HepG2 (cell line): ENCODE data around the gene RAD51C. TPM values are rescaled to one million over a fixed set of nuclear protein-coding genes. Genes with fewer than 3 reads are reported as not detected.

Experiments
- ATAC-seq: fragments of 200-7000 bp; cut with Tn5 transposase; 3 replicates; pipeline ENCODE4 v1.9.1; 2020; ENCODE audit warnings: mild to moderate bottlenecking, moderate library complexity
- BruUV-seq: library from RNA; stranded (reverse); fragments of 400-500 nt; replicated peaks from 2 replicates; lab custom pipeline; 2021; lab: Mats Ljungman, UMichigan
- CTCF ChIA-PET: fragments of 300-600 bp; formaldehyde crosslinking; extraction: SDS; loops from one replicate; lab custom pipeline; 2021; ENCODE audit warnings: low total read pairs, inconsistent platforms, low intra/inter-chr PET ratio; lab: Yijun Ruan, JAX
- POLR2A ChIA-PET: fragments of 350-600 bp; sonication (Branson Sonifier 250); formaldehyde crosslinking; loops from one replicate; lab custom pipeline; 2020; ENCODE audit warnings: antibody characterized with exemption, inconsistent platforms; lab: Yijun Ruan, JAX
- DNase-seq: peaks from one replicate; pipeline ENCODE4 v3.0.0-alpha.2; 2015; ENCODE audit warnings: low spot score
- FAIRE-seq: peaks from 3 replicates; lab custom pipeline; 2011; peaks lifted over from hg19 to GRCh38; lab: Jason Lieb, UNC
- H2AFZ ChIP-seq: one replicate; pipeline ENCODE4 v1.6.1; 2011; ENCODE audit warnings: low read length, inconsistent platforms
- H3K27ac ChIP-seq: fragments of 300-600 bp; 3 replicates; pipeline ENCODE4 v1.8.0; 2011; ENCODE audit warnings: mixed run types, mild to moderate bottlenecking, mixed read lengths, low read length, inconsistent platforms; ENCODE audit not compliant: insufficient read depth; ENCODE audit errors: extremely low read length
- H3K27me3 ChIP-seq, 2 experiments: fragments of 200-600 bp in 1 of 2; 2 replicates in 1 of 2; 3 replicates in 1 of 2; pipeline versions ENCODE4 v1.6.0 to v1.8.0; 2011; ENCODE audit warnings: low read length in 2 of 2, mild to moderate bottlenecking in 2 of 2, moderate library complexity in 2 of 2, inconsistent platforms in 1 of 2; ENCODE audit not compliant: insufficient read depth in 2 of 2, control insufficient read depth in 1 of 2
- H3K36me3 ChIP-seq, 2 experiments: fragments of 200-600 bp in 1 of 2; replicated peaks in 1 of 2; 2 replicates in 1 of 2; 3 replicates in 1 of 2; pipeline versions ENCODE4 v1.5.1 to v1.8.0; 2011; ENCODE audit warnings: low read length in 2 of 2, inconsistent platforms in 1 of 2; ENCODE audit not compliant: insufficient read depth in 2 of 2, control insufficient read depth in 1 of 2
- H3K4me1 ChIP-seq: 2 replicates; pipeline ENCODE4 v1.5.1; 2012; ENCODE audit warnings: low read length, inconsistent platforms; ENCODE audit not compliant: insufficient read depth
- H3K4me2 ChIP-seq: 2 replicates; pipeline ENCODE4 v1.6.0; 2011; ENCODE audit warnings: low read depth, low read length, inconsistent platforms
- H3K4me3 ChIP-seq, 3 experiments: fragments of 200-600 bp in 1 of 3; sonication (generic), shearing (Covaris generic) in 1 of 3; replicated peaks in 1 of 3; 2 replicates each; pipeline ENCODE4 v1.5.1; 2011 to 2016; ENCODE audit warnings: low read length in 3 of 3, inconsistent platforms in 2 of 3, low read depth in 2 of 3, mild to moderate bottlenecking in 2 of 3, control low read depth in 1 of 3, mixed read lengths in 1 of 3; ENCODE audit not compliant: insufficient read depth in 1 of 3
- H3K79me2 ChIP-seq: one replicate; pipeline ENCODE4 v1.6.1; 2011; ENCODE audit warnings: low read length, inconsistent platforms; ENCODE audit not compliant: insufficient read depth
- H3K9ac ChIP-seq: 2 replicates; pipeline ENCODE4 v1.6.0; 2011; ENCODE audit warnings: mild to moderate bottlenecking, low read depth, low read length, inconsistent platforms; ENCODE audit not compliant: insufficient read depth
- H3K9me3 ChIP-seq: 2 replicates; pipeline ENCODE4 v1.5.1; 2012; ENCODE audit warnings: mild to moderate bottlenecking, low read length
- H4K20me1 ChIP-seq: 2 replicates; pipeline ENCODE4 v1.6.0; 2011; ENCODE audit warnings: inconsistent platforms, mild to moderate bottlenecking, low read length, moderate library complexity; ENCODE audit not compliant: insufficient read depth
- HOXA5 ChIP-seq: sonication (generic); formaldehyde crosslinking; IDR thresholded peaks from 2 replicates; pipeline ENCODE4 v1.4.0; 2020; ENCODE audit warnings: missing genetic modification reagents
- SKIL ChIP-seq: sonication (generic); formaldehyde crosslinking; IDR thresholded peaks from 2 replicates; pipeline ENCODE4 v1.8.0; 2022; ENCODE audit warnings: missing genetic modification reagents, mild to moderate bottlenecking, moderate library complexity, borderline replicate concordance
- THRA ChIP-seq: sonication (generic); formaldehyde crosslinking; IDR thresholded peaks from 2 replicates; pipeline ENCODE4 v1.4.0; 2020; ENCODE audit warnings: missing genetic modification reagents, borderline replicate concordance
- WGBS: methylation state at CpG from one replicate; pipeline ENCODE4 v1.1.6; 2017; ENCODE audit warnings: low lambda C conversion rate; 5-methylcytosine and 5-hydroxymethylcytosine counted together
- in situ Hi-C: cut with HindIII; loops from 2 replicates; pipeline ENCODE4 v1.10.0; 2017; ENCODE audit warnings: low pct_unique_long_range_greater_than_20kb; ENCODE audit not compliant: extremely low pct_ligation_motif_present
- intact Hi-C: fragments of 100-400 bp; cut with micrococcal nuclease; formaldehyde crosslinking; loops from one replicate; pipeline ENCODE4 v1.10.0; 2022; ENCODE audit not compliant: unreplicated experiment
- polyA plus RNA-seq, 8 experiments: library from polyadenylated mRNA; depleted of rRNA in 3 of 8; stranded (reverse) in 7 of 8; unstranded in 1 of 8; fragments of >200 nt; fragmentation: Illumina TruSeq in 4 of 8; extraction: Trizol in 4 of 8; gene quantifications; 2 replicates each; pipeline versions ENCODE4 v1.2.1 to v1.2.3, GENCODE V29; 2011 to 2016; ENCODE audit warnings: low read depth in 4 of 8, missing spikeins in 1 of 8, mixed read lengths in 1 of 8; ENCODE audit not compliant: insufficient read depth in 1 of 8
- total RNA-seq, 5 experiments: library from RNA; depleted of rRNA; stranded (reverse); fragments of >200 nt; fragmentation: Illumina TruSeq; extraction: Trizol; gene quantifications; 2 replicates each; pipeline ENCODE4 v1.2.3, GENCODE V29; 2016; ENCODE audit warnings: low read depth in 1 of 5

RAD51C gene
- total and polyA plus RNA-seq, 2 of the 13 experiments (the other 11 are each of a cell fraction or from before 2014, with no cell fraction given): 38.5 to 106 TPM

- no peak for TF ChIP-seq SKIL (CRISPR knock-in tag)
Measured at GRCh38 chr17:58692239-58693055, at the start of gene RAD51C (continued).

GRCh38 chr17:58643147-58643546 lies 49.3 kb upstream of the RAD51C start:
- ATAC-seq: no peak

More at GRCh38 chr17:58643147-58643546, 49.3 kb upstream of the RAD51C start:
- no peak overlapping the region for H3K9ac ChIP-seq
- H3K9me3 ChIP-seq: no peaks in the 10 kb centered on the region
- FAIRE-seq (no peak), DNase-seq (no peak)
- 2% methylated on average over 2 of the region's 2 CpGs for WGBS
- H3K79me2 ChIP-seq: no peaks in the 10 kb centered on the region
- in situ Hi-C loops: no loop called here
- POLR2A ChIA-PET: interaction anchor here (1.1 to 2.1 kb wide), 3 partner anchors 11 to 16 kb away, joined by 3 to 13 read pairs (median 3); no protein-coding TSS in a partner anchor
- H3K4me3 ChIP-seq: no peak overlapping the region
- H3K4me1 ChIP-seq: no peaks in the 10 kb centered on the region
- no peak overlapping the region for H3K4me2 ChIP-seq
- TF ChIP-seq HOXA5 (no peak), THRA (CRISPR knock-in tag) (no peak)
- CTCF ChIA-PET: no interaction called here
- H2AFZ ChIP-seq: no peak overlapping the region
- intact Hi-C loops: no loop called here
- no peaks in the 10 kb centered on the region; a peak in 1 of 5 replicates for H3K27me3 ChIP-seq
- H3K27ac ChIP-seq: no peak overlapping the region
- no TSS peak for BruUV-seq
- H4K20me1 ChIP-seq: no peaks in the 10 kb centered on the region
- H3K36me3 ChIP-seq: no peaks in the 10 kb centered on the region
